Spleen (tissue), 11 donors: ENCODE results near the gene FKBP10. TPM values are rescaled to one million over a fixed set of nuclear protein-coding genes. Genes with fewer than 3 reads are reported as not detected.

Source experiments
- DNase-seq: peaks from one replicate; pipeline ENCODE4 v3.0.0-alpha.2; 2020
- H3K27ac ChIP-seq, 8 donors: fragments of 200-600 bp; sonication (generic) in 7 of 8; 1 replicate in 4 of 8; 2 replicates in 4 of 8; pipeline versions ENCODE4 v1.5.0 to v1.8.0; 2016 to 2021; ENCODE audit warnings: inconsistent platforms in 4 of 8, mild to moderate bottlenecking in 4 of 8, moderate library complexity in 1 of 8
- H3K27me3 ChIP-seq, 7 donors: fragments of 200-600 bp; sonication (generic) in 6 of 7; replicated peaks in 1 of 7; 1 replicate in 4 of 7; 2 replicates in 3 of 7; pipeline versions ENCODE4 v1.5.0 to v1.8.0; 2016 to 2021; ENCODE audit warnings: inconsistent platforms in 3 of 7, mild to moderate bottlenecking in 1 of 7
- H3K36me3 ChIP-seq, 6 donors: fragments of 200-600 bp; sonication (generic) in 5 of 6; 1 replicate in 4 of 6; 2 replicates in 2 of 6; pipeline versions ENCODE4 v1.5.0 to v1.8.0; 2016 to 2021; ENCODE audit warnings: inconsistent platforms in 2 of 6
- H3K4me1 ChIP-seq, 6 donors: fragments of 200-600 bp; sonication (generic) in 5 of 6; 1 replicate in 3 of 6; 2 replicates in 3 of 6; pipeline versions ENCODE4 v1.5.0 to v1.8.0; 2016 to 2021; ENCODE audit warnings: inconsistent platforms in 3 of 6
- H3K4me3 ChIP-seq, 8 donors: fragments of 200-600 bp; sonication (generic) in 7 of 8; 1 replicate in 4 of 8; 2 replicates in 4 of 8; pipeline versions ENCODE4 v1.5.0 to v1.8.0; 2016 to 2021; ENCODE audit warnings: inconsistent platforms in 4 of 8, mild to moderate bottlenecking in 4 of 8, moderate library complexity in 2 of 8
- H3K9me3 ChIP-seq, 8 donors: fragments of 200-600 bp; sonication (generic) in 7 of 8; 1 replicate in 4 of 8; 2 replicates in 4 of 8; pipeline versions ENCODE4 v1.5.0 to v1.8.0; 2016 to 2021; ENCODE audit warnings: inconsistent platforms in 4 of 8
- CTCF ChIP-seq, 11 experiments: fragments of 200-600 bp in 7 of 11; fragments of 450-650 bp in 4 of 11; sonication (generic) in 4 of 11; IDR thresholded peaks in 8 of 11; conservative IDR thresholded peaks in 3 of 11; 1 replicate in 7 of 11; 2 replicates in 4 of 11; pipeline versions ENCODE4 v1.4.0 to v1.8.0; 2016 to 2021; ENCODE audit warnings: antibody characterized with exemption in 11 of 11, inconsistent platforms in 4 of 11, mild to moderate bottlenecking in 1 of 11
- POLR2A ChIP-seq, 3 donors: fragments of 450-650 bp; IDR thresholded peaks; one replicate each; pipeline ENCODE4 v1.5.1; 2017; ENCODE audit warnings: antibody characterized with exemption in 3 of 3, mild to moderate bottlenecking in 1 of 3
- POLR2AphosphoS5 ChIP-seq, 3 donors: sonication (generic); formaldehyde crosslinking; IDR thresholded peaks; one replicate each; pipeline ENCODE4 v1.5.1; 2017; ENCODE audit warnings: antibody characterized with exemption in 3 of 3
- WGBS, 5 donors: extraction: QIAGEN DNeasy Blood & Tissue Kit in 3 of 5; methylation state at CpG; one replicate each; pipeline versions ENCODE4 v1.1.5 to v1.1.7; 2013 to 2018; 5-methylcytosine and 5-hydroxymethylcytosine counted together
- intact Hi-C: fragments of 100-400 bp; cut with DNase I; formaldehyde crosslinking; loops from one replicate; pipeline ENCODE4 v1.15.0; 2023; ENCODE audit warnings: low total_unique reads
- polyA plus RNA-seq, 3 donors: library from polyadenylated mRNA; stranded (reverse); fragments of 200-250 nt; gene quantifications; one replicate each; pipeline ENCODE4 v1.2.1, GENCODE V29; 2013
- total RNA-seq, 7 donors: library from RNA; depleted of rRNA in 3 of 7; stranded (reverse); fragments of >200 nt in 3 of 7; fragmentation: NEBNext Ultra II Directional in 4 of 7; extraction: Animal tissue kit (Norgen Biotek cat#: 25700) in 4 of 7; gene quantifications; one replicate each; pipeline versions ENCODE4 v1.1.0 to v1.2.1, GENCODE V29; 2016 to 2021
- donor health status: healthy with polysubstance abuse.
- donor health status: DM: no; HTN: no; CAD: no; lungs with moderate emphysema.
- donor health status: DM: no; HTN: no; CAD: no.
- donor health status: Bipolar disorder and iron deficiency.
- donor health status: healthy.
- donor health status: DM: no; HTN: no; CAD: no.
- donor health status: DM: yes; HTN: yes; CAD: no.

Gene FKBP10
- total and polyA plus RNA-seq, 10 donors, result 9.6 to 30.8 (median 16.2) TPM

GRCh38 chr17:41811549-41812380 is 1.0 kb upstream of the FKBP10 start, which contains the start of gene P3H4:
P3H4 (minus strand) TSS chr17:41811949; CDS start chr17:41811915, 34 bp downstream.
- peak within 1 kb of the TSS; percentile 64 to 89 (median 74) for H3K4me3 ChIP-seq
- 0 to 1% (median 1%) methylated on average over 31 to 96 of the region's 96 CpGs for WGBS, 5 donors
- TF ChIP-seq POLR2AphosphoS5 (IDR thresholded peaks at IDR 0.05), result peak; percentile 25 to 66 (median 64)
- TF ChIP-seq CTCF (IDR thresholded peaks at IDR 0.05 in 8 of 11, conservative IDR thresholded peaks at IDR 0.05 in 3 of 11), result peak in 9 of 11 experiments; percentile 43 to 83 (median 74)
- no peak for TF ChIP-seq POLR2A (IDR thresholded peaks at IDR 0.05)
- peak within 1 kb of the TSS in 7 of 8 donors; percentile 40 to 85 (median 69) for H3K27ac ChIP-seq
- H3K27me3 ChIP-seq, result peaks cover 0 to 31% (median 0%) of the 10 kb centered on the region in 7 donors
- H3K4me1 ChIP-seq, result peaks cover 12 to 43% (median 29%) of the 10 kb centered on the region in 6 donors
- peak; percentile 93 for DNase-seq
- no peaks in the 10 kb centered on the region for H3K9me3 ChIP-seq
- no peaks in the 10 kb centered on the region for H3K36me3 ChIP-seq
- intact Hi-C loops, result no loop called here

DNA sequence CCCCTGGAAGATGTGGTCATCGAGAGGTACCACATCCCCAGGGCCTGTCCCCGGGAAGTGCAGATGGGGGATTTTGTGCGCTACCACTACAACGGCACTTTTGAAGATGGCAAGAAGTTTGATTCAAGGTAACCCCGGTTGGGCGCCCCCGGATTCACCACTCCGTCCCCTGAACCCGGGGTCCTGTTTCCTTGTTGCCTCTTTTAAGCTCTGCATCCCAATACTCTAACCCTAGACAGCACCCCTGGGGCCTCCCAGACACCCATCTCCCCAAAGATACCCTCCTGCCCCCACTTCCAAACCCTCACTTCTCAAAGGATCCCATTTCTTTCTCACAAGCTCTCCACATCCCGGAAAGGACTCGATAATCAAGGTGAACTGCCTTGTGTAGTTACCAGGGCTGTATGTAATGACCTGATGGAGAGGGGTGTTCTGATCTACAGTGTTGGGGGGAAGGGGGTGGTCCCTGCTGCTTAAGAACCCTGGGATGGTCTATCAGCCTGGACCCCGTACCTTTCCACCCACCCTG is 412 bp downstream of the FKBP10 start:
- Histone ChIP-seq H3K27me3 (peaks cover 0 to 31% (median 0%) of the 10 kb centered on the region in 7 donors), H3K4me3 (peak overlapping the region; percentile 64 to 89 (median 74)), H3K27ac (peak overlapping the region in 6 of 8 donors; percentile 38 to 81 (median 52)), H3K9me3 (no peaks in the 10 kb centered on the region), H3K36me3 (no peaks in the 10 kb centered on the region), H3K4me1 (peaks cover 12 to 43% (median 29%) of the 10 kb centered on the region in 6 donors)
- intact Hi-C loops, result no loop called here
- WGBS, 5 donors, result 44 to 54% (median 51%) methylated on average over 10 to 12 of the region's 12 CpGs
- no peak for DNase-seq
- TF ChIP-seq CTCF (IDR thresholded peaks at IDR 0.05 in 8 of 11, conservative IDR thresholded peaks at IDR 0.05 in 3 of 11) (no peak), POLR2A (IDR thresholded peaks at IDR 0.05) (no peak), POLR2AphosphoS5 (IDR thresholded peaks at IDR 0.05) (no peak)

- H3K36me3 ChIP-seq, result no peaks in the 10 kb centered on the region
- no peak for DNase-seq
- TF ChIP-seq POLR2A (IDR thresholded peaks at IDR 0.05) (no peak), CTCF (IDR thresholded peaks at IDR 0.05 in 8 of 11, conservative IDR thresholded peaks at IDR 0.05 in 3 of 11) (no peak), POLR2AphosphoS5 (IDR thresholded peaks at IDR 0.05) (no peak)
- H3K9me3 ChIP-seq, result no peaks in the 10 kb centered on the region
- H3K27ac ChIP-seq, result peak overlapping the region in 3 of 8 donors; percentile 46 to 81 (median 50)
- WGBS, 5 donors, result 73 to 94% (median 87%) methylated on average over 9 of the region's 9 CpGs
- peaks cover 0 to 31% (median 0%) of the 10 kb centered on the region in 7 donors for H3K27me3 ChIP-seq
- intact Hi-C loops, result no loop called here
- peak overlapping the region in 3 of 8 donors; percentile 64 to 89 (median 74) for H3K4me3 ChIP-seq
- peaks cover 12 to 43% (median 29%) of the 10 kb centered on the region in 6 donors for H3K4me1 ChIP-seq
These were observed 908 bp downstream of the FKBP10 start for GRCh38 chr17:41813699-41814124.

GRCh38 chr17:41814195-41814594 is 1.4 kb downstream of the FKBP10 start:
- DNase-seq, result no peak
- Histone ChIP-seq H3K27ac (no peak overlapping the region), H3K4me3 (no peak overlapping the region), H3K4me1 (peaks cover 12 to 43% (median 29%) of the 10 kb centered on the region in 6 donors), H3K9me3 (no peaks in the 10 kb centered on the region), H3K36me3 (no peaks in the 10 kb centered on the region), H3K27me3 (peaks cover 0 to 31% (median 0%) of the 10 kb centered on the region in 7 donors)
- 36 to 89% (median 65%) methylated on average over 1 of the region's 1 CpG for WGBS, 5 donors
- intact Hi-C loops, result no loop called here
- no peak for TF ChIP-seq CTCF (IDR thresholded peaks at IDR 0.05 in 8 of 11, conservative IDR thresholded peaks at IDR 0.05 in 3 of 11)
- TF ChIP-seq POLR2AphosphoS5 (IDR thresholded peaks at IDR 0.05), result no peak
- no peak for TF ChIP-seq POLR2A (IDR thresholded peaks at IDR 0.05)
